C4-2B (cell line): ENCODE data around the gene NEUROG1.

Experiments used
- CTCF ChIP-seq: fragments of 450-650 bp; conservative IDR thresholded peaks from 2 replicates; pipeline ENCODE4 v1.5.1; 2017; ENCODE audit warnings: mild to moderate bottlenecking
- ZFX ChIP-seq: fragments of 450-650 bp; IDR thresholded peaks from 2 replicates; pipeline ENCODE4 v1.6.1; 2017

GRCh38 chr5:135577421-135577820 lies 41.7 kb upstream of the NEUROG1 start:
- TF ChIP-seq CTCF, result no peak
- no peak for TF ChIP-seq ZFX
